A172 (cell line): ENCODE results near the gene KRTAP1-4. TPM values are rescaled to one million over a fixed set of nuclear protein-coding genes. Genes with fewer than 3 reads are reported as not detected.
"Not testable (repeated sequence)": the region's sequence is repeated elsewhere in the genome, so short reads cannot be mapped to it uniquely, and the experiment has no call there.

Experiments
- DNase-seq: peaks from one replicate; pipeline ENCODE4 v3.0.0-alpha.2; 2015; ENCODE audit warnings: low spot score
- total RNA-seq: library from RNA; depleted of rRNA; stranded (reverse); fragments of >200 nt; shearing (Covaris generic); gene quantifications from 2 replicates; pipeline ENCODE4 v1.2.3, GENCODE V29; 2014

Gene KRTAP1-4
- total RNA-seq, 1 experiment from 2014 or later, result not detected

DNA sequence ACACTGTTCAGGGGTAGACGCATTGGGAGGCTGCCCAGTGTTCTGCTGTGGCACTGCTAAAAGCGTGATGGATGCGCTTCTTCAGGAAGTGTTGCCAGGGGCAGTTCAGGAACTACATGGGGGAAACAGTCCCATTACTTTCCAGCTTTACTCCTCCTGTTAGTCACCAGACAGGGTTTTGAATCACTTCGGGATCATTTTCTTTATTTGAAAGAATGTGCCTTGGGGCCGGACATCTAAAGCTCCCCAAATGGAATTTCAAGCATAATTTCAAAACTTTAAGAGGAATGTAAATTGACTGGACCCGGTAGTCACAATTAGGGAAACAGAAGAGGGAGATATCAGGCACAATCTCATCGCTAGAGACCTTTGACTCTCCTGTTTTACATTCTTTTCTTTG, 18.4 kb upstream of the KRTAP1-4 start:
- peak; percentile 64 for DNase-seq

DNA sequence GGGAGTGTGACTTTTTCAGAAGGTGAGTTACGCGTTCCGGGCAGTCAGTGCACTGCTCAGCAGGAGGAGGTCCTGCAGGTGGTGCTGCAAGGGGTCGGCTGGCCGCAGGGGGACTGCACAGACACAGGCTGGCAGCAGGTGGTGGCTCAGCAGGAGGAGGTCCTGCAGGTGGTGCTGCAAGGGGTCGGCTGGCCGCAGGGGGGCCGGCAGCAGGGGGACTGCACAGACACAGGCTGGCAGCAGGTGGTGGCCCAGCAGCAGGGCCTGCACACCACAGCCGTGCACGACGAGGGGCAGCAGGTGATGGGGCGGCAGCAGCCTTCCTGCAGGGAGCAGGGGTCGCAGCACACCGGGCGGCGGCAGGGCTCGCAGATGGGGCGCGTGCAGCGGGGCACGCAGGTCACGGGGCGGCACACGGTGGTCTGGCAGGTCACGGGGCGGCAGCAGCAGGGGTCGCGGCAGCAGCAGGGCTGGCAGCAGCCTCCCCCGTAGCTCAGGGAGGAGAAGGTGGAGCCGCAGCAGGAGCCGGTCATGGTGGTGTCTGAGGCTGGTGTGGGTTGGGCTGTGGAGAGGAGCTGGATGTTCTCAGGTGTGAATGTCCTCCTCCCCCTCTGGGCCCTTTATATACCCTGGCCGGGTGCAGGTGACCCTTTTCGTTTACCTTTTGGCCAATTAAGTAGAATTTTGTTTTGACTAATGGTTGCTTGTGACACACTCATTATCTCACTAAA, 16.9 kb upstream of the KRTAP1-4 start, which contains the start of gene KRTAP2-1:
TSS of gene KRTAP2-1 (minus strand) at position 582 of the 731 bp plus-strand sequence. CDS start at position 533, 49 bp downstream.
- not testable (repeated sequence) for DNase-seq

DNA sequence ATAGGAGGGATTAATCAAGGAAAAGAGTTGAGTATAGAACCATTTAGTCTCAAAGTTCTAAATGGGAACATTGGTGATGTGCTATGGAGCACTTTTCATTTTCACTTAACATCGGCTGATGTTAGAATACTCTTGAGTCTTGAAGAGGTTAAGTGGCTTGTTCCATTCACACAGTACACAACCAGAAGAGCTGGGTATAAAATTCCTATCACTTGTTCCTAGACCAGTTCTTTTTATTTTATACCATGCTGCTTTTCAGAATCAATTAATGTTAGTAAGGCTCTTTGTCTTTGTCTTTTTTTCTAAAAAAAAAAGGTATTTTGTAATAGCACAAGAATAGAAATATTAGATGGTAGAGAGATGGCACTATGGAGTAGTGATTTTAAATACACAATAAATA, 13.0 kb upstream of the KRTAP1-4 start:
- DNase-seq, result no peak

DNA sequence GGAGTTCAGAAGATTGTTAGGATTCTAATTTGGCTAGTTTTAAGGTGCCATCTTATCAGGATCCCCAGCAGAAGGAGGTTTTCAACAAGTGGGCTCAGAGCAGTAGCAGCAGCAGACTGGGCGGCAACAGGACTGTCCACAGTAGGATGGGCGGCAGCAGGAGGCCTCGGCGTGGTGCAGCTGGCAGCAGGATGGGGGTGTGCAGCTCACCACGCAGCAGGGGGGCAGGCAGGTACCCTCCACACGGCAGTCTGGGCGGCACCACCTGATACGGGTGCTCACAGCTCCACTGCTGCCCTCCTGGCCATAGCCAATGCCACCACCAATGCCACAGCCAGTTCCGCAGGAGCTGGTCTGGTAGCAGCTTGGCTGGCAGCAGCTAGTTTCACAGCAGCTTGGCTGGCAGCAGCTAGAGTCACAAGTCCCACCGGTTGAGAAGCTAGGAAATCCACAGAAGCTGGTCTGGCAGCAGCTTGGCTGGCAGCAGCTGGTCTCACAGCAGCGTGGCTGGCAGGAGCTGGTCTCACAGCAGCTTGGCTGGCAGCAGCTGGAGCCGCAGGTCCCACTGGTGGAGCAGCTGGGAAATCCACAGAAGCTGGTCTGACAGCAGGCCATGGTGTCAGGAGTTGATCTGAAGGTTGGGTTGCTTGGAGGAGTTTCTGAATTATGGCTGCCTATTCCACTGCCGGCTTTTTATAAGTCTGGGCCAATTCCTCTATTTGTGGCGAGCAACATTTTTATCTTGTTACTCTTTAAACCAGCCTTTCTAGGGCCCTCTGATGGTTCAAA, 11.0 kb upstream of the KRTAP1-4 start, which contains the start of gene KRTAP1-1:
TSS of gene KRTAP1-1 (minus strand) at position 668 of the 789 bp plus-strand sequence. CDS start at position 615, 53 bp downstream.
- not testable (repeated sequence) for DNase-seq

DNA sequence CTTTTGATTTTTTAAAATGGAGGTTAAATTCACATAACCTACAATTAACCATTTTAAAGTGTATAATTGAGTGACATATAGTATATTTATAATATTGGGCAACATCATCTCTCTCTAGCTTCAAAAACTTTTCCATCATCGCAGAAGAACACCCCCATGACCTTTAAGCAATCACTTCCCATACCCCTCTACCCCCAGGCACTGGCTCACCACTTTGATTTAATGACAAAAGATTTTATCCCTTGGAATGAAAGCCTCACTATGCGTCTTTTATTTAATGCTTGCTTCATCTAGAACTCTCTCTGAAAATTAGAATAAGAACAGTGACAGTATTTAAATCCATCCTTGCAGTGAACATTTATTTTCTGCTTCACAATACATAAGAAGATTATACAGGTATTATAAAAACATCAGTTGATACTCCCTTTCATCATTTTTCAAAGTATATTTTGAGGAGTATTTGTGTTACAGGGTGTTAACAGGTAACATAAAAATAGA, 7.9 kb upstream of the KRTAP1-4 start:
- no peak for DNase-seq

DNA sequence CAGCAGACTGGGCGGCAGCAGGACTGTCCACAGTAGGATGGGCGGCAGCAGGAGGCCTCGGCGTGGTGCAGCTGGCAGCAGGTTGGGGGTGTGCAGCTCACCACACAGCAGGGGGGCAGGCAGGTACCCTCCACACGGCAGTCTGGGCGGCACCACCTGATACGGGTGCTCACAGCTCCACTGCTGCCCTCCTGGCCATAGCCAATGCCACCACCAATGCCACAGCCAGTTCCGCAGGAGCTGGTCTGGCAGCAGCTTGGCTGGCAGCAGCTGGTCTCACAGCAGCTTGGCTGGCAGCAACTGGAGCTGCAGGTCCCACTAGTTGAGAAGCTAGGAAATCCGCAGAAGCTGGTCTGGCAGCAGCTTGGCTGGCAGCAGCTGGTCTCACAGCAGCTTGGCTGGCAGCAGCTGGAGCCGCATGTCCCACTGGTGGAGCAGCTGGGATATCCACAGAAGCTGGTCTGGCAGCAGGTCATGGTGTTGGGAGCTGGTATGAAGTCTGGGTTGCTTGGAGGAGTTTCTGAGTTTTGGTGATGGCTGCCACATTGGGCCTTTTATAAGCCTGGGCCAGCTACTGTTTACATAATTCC, 4.4 kb upstream of the KRTAP1-4 start, which contains the start of gene KRTAP1-3:
TSS of gene KRTAP1-3 (minus strand) at position 529 of the 590 bp plus-strand sequence. CDS start at position 476, 53 bp downstream.
- not testable (repeated sequence) for DNase-seq

DNA sequence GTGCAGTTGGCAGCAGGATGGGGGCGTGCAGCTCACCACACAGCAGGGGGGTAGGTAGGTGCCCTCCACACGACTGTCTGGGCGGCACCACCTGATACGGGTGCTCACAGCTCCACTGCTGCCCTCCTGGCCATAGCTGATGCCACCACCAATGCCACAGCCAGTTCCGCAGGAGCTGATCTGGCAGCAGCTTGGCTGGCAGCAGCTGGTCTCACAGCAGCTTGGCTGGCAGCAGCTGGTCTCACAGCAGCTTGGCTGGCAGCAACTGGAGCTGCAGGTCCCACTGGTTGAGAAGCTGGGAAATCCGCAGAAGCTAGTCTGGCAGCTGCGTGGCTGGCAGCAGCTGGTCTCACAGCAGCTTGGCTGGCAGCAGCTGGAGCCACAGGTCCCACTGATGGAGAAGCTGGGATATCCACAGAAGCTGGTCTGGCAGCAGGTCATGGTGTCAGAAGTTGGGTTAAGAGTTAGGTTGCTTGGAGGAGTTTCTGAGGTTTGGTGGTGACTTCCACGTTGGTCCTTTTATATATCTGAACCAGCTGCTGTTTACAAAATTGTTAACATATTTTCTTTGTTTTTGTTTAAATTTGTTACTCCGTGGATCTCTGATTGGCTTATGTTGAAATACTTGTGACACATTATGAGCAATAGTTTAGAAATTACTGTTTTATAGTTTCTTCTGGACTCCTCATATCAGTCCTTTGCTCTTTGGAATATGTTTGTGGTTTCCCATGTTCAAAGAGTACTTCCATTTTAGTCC, 3.1 kb downstream of the KRTAP1-4 start, which contains the start of gene KRTAP1-5:
TSS of gene KRTAP1-5 (minus strand) at position 494 of the 757 bp plus-strand sequence. CDS start at position 441, 53 bp downstream.
- peak; percentile 50 for DNase-seq

DNA sequence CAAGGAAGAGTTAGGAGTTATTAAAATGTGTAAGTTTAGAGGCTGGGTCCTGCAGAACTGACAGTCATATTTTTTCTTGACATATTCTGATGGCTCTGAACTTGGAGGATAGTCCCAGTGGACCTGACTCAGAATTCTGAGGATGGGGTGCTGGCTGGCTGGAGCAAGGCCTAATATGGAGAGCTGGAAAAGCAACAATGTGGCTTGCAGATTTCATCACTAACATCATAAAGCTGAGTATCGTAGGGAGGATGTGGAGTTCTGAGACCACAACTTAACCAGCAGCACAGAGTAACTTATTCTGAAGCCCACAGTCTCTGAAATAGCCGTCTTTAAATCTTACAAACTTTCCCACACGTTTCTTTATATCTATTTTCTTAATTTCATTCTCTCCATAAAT, 5.3 kb downstream of the KRTAP1-4 start:
- DNase-seq, result no peak

DNA sequence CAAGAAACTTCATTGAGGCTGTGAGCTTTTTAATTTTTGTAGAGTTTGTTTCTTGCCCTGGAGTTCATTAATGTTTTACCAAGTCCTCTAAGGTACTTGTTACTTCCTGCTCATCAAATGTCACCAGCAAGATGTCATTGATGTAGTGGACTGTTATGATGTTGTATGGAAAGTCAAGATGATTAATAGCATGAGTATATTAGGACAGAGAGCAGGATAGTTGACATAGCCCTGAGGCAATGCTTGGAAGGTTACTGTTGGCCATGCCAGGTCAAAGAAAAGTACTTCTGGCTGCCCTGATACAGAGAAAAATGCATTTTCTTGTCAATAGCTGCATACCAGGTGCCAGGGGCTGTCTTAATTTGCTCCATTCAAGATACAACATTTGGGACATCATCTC, 9.7 kb downstream of the KRTAP1-4 start:
- DNase-seq, result no peak

DNA sequence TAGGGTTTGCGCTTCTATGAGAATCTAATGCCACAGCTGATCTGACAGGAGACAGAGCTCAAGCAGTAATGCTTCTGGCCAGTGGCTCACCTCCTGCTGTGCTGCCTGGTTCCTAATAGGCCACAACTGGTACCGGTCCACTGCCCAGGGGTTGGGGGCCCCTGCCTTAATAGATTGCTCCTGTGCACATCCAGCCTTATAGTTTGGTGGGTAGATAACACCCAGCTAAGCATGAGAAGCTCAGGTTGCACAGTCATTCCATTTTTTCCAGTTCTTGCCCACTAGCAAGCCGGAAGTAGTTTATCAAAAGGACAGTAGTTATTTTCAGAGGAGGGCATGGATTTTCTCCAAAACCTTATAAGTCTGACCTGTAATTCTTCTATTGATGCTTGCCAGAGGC, 10.6 kb downstream of the KRTAP1-4 start:
- no peak for DNase-seq

DNA sequence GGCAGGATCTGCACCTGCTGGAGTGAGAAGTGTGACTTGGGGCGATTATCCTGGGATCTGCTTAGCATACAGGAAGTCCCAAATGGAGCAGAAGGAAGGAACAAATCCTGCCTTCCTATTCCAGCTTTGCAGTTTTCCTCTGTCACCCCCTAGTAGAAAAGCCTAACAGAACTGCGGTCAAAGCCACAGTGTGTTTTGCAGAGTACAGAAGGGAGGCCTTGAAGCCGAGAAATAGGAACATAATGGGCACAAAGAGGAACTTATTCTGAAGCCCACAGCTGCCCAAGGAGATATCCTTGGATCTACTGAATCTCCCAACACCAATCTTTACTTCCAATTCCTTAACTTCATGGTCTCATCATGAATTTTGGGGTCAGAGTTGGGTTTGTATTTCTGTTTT, 11.5 kb downstream of the KRTAP1-4 start:
- DNase-seq, result no peak

DNA sequence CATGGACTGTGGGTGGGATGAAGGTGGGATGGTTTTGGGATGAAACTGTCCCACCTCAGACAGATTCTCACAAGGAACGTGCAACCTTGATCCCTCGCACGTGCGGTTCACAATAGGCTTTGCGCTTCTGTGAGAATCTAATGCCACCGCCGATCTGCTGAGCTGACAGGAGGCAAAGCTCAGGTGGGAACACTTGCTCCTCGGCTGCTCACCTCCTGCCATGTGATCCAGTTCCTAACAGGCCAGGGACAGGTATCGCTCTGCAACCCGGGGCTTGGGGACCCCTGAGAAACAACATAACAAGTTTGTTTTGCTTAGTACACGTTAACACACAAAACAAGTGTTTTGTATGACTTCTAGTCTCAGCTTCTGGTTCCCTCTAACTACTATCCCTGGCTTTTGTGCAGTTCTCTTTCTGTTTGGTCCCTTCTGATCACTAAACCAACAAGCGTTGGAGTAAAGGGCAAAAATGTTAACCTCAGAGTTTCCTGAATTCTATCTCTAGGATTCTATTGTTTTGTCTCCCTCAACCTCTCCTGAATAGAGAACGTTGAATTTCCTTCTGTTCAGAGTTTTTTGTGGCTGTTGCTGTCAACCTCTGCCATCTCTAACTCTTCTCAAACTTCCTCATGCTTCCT, 13.3 kb downstream of the KRTAP1-4 start:
- no peak for DNase-seq

DNA sequence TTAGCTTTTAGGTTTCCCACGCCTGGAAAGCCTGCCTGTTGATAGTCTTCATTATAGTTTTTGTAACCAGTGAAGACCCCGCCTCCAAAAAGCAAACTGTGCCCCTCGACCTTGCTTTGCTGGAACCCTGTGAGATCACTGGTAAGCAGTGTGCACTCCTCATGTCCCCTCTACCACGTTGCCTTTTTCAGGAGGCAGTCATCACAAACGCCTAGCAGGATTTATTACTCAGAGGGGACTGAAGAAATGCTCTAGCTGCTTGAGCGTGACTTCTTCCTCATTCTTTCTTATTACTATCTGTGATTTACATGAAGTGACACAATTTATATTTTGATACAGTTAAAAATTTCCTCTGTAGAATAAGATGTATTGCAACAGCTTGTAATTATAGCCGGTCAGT, 14.5 kb downstream of the KRTAP1-4 start:
- no peak for DNase-seq

DNA sequence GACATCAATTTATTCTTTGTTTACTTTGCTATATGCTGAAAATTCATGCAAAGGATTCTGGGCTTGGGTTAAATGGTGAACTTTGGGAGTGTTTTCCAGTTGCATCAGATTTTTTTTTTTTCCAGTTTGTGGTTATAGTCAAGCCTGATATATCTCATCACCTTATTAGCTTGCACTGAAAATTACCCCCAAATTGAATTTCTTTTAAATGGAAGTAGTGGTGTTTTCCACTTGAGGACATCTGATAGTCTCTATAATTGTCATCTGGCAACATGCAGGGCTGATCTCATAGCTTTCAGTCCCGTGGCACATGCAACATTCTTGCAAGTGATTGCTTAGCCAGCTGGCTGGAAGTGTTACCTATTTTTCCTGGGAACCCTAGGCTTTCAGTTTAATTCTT, 16.4 kb downstream of the KRTAP1-4 start:
- DNase-seq, result peak; percentile 10

DNA sequence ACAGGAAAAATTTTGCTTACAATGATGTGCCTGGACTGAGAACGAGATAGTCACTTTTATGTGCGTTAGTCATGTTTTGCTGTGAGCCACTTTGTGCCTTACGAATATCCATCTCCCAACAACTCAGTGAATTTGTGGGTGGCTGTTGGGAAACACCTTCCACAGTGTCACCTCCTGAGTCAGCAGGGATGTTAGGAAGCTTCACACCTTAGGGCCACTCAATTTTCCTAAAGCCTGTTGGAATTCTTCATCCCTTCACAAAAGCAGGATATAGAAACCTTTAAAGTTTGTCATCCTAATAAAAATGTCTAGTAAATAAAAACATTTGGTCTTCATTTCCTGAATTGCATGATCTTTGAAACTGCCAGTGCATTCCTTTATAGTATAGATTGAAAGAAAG, 16.8 kb downstream of the KRTAP1-4 start:
- peak; percentile 47 for DNase-seq

DNA sequence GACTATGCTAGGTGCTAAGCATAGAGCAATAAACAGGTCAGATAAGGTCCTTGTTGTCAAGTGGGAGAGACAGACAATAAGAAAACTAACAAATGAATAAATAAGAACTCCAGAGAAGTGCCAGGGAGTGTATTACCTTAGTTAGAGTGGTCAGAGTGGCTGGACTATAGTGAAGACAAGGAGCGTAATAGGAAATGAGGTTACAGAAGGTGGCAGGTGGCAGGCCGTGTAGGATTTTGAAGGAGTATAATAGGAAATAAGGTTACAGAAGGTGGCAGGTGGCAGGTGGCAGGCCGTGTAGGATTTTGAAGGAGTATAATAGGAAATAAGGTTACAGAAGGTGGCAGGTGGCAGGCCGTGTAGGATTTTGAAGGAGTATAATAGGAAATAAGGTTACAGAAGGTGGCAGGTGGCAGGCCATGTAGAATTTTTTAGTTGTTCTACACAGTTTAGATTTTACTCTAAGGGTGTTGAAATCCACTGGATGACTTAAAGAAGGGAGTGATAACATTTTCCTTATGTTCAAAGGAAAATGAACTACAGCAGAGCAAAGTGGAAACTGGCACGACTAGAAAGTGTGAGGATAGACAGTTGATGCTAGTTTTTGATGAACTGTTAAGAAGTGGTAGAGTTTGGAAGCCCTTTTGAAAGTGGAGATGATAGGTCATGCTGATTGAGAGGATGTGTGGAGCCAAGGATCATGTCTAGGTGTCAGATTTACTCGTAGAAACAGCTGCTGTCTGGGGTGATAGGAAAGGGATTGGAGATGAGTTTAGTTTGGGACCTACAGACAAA, 17.5 kb downstream of the KRTAP1-4 start:
- DNase-seq, result no peak

DNA sequence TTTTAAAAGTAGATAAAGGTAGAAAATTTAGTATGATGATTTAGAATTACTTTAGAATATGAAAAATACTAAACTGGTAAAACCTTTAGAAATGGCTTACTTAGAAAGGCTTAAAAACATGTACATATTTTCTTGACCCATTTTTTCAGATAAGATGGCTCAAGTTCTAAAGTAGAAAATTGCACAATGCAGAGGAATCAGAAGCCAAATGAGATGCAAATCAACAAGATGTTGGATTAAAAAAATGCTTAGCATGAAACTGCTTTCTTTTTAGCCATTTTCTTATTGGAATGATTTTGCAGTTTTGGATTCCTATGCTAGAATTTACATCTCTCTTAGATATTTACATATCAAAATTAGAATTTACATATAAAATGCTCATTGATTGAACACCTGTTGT, 19.6 kb downstream of the KRTAP1-4 start:
- no peak for DNase-seq

DNA sequence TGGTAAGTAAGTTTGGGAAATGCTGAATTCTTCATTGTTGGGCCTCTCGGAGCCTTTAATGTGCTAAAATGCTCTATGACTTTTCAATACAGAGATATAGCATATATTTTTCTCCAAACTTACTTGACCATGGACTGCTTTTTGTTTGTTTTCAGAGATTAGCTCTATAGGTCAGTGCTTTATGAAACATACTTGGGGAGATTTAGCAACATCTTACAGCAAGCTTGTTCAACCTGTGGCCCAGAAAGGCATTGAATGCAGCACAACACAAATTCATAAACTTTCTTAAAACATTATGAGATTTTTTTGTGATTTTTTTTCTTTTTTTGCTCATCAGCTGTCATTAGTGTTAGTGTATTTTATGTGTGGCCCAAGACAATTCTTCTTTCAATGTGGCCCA, 20.1 kb downstream of the KRTAP1-4 start:
- DNase-seq, result no peak

DNA sequence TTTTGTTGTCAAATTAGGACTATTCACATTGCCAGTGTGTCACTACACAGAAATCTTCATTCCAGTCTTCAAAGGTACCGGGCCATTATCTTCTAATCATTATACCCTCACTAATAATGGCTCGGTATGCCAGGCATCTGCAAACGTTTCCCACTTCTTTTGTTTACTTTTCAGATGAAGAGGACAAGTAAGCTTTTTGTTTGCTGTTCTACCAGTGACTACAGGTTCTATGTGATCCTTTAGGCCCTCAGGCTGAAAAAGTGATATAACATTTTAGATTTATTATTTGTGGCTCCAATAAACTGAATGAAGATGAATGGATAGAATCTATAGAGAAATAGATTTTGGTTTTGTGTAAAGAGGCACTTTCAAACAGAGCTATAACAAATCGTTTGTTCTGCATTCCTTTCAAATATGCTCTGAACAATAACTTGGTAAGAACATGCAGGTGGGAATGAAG, 20.7 kb downstream of the KRTAP1-4 start:
- peak; percentile 18 for DNase-seq

DNA sequence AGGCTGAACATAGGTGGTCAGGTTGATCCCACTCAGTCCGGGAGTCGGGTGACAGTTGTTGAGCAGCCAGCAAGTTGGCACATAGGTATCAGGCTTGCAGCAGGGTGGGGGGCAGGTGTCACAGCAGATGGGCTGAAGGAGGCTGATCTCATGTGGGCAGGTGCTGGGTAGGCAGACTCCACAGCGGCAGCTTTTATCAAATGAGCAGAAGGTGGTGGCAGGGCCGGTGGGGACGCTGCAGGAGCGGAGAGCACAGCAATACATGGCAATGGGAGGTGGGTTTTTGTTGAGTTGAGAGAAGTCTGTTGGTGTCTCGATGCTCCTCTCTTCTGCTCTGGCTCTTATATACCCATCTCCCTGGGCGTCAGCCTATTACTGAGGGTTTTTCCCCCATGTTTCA, 21.2 kb downstream of the KRTAP1-4 start, which contains the start of gene KRTAP3-1:
TSS of gene KRTAP3-1 (minus strand) at position 318 of the 400 bp plus-strand sequence. CDS start at position 264, 54 bp downstream.
- DNase-seq, result no peak
